Measurements from ENCODE around the gene ZNF821.
A peak's percentile ranks its signal among the peaks of the same experiment; 100 is the strongest.
"Not testable (repeated sequence)": the region's sequence is repeated elsewhere in the genome, so short reads cannot be mapped to it uniquely, and the experiment has no call there.

The ZNF821 gene

GRCh38 chr16:71883849-71884638 lies at the start of gene ZNF821:
TSS of gene ZNF821 (minus strand) at chr16:71884182. CDS start at chr16:71879946, 4,236 bp downstream.
- peak; percentile 68 to 72 for DNase-seq

- no peak for DNase-seq
Measured at GRCh38 chr16:71933017-71933416, 49.0 kb upstream of the ZNF821 start.

- no peak for DNase-seq
Measured at GRCh38 chr16:71931599-71931998, 47.6 kb upstream of the ZNF821 start.

GRCh38 chr16:71931001-71931400 lies 47.0 kb upstream of the ZNF821 start:
- no peak for DNase-seq

GRCh38 chr16:71930013-71930563 lies 46.1 kb upstream of the ZNF821 start:
- DNase-seq, result no peak

- no peak for DNase-seq
Measured at GRCh38 chr16:71929048-71929447, 45.1 kb upstream of the ZNF821 start.

GRCh38 chr16:71927787-71928186 lies 43.8 kb upstream of the ZNF821 start:
- no peak for DNase-seq

GRCh38 chr16:71927383-71927782 lies 43.4 kb upstream of the ZNF821 start:
- DNase-seq, result no peak

GRCh38 chr16:71924710-71925109 lies 40.7 kb upstream of the ZNF821 start:
- DNase-seq, result no peak

- no peak for DNase-seq
Measured at GRCh38 chr16:71923941-71924690, 40.1 kb upstream of the ZNF821 start.

- no peak for DNase-seq
Measured at GRCh38 chr16:71920658-71921057, 36.7 kb upstream of the ZNF821 start.

GRCh38 chr16:71919035-71919434 lies 35.1 kb upstream of the ZNF821 start:
- DNase-seq, result no peak

- no peak for DNase-seq
Measured at GRCh38 chr16:71917900-71918299, 33.9 kb upstream of the ZNF821 start.

GRCh38 chr16:71916397-71916920 lies 32.5 kb upstream of the ZNF821 start:
- no peak for DNase-seq

- no peak for DNase-seq
Measured at GRCh38 chr16:71915350-71915749, 31.4 kb upstream of the ZNF821 start.

GRCh38 chr16:71914802-71915201 lies 30.8 kb upstream of the ZNF821 start:
- DNase-seq, result no peak

- no peak for DNase-seq
Measured at GRCh38 chr16:71912534-71913275, 28.7 kb upstream of the ZNF821 start.

- no peak for DNase-seq
Measured at GRCh38 chr16:71911121-71911520, 27.1 kb upstream of the ZNF821 start.

GRCh38 chr16:71905765-71906164 lies 21.8 kb upstream of the ZNF821 start:
- not testable (repeated sequence) for DNase-seq

GRCh38 chr16:71904239-71904638 lies 20.3 kb upstream of the ZNF821 start:
- no peak for DNase-seq

GRCh38 chr16:71903608-71904007 lies 19.6 kb upstream of the ZNF821 start:
- no peak for DNase-seq

- DNase-seq, result no peak
Measured at GRCh38 chr16:71902656-71903365, 18.8 kb upstream of the ZNF821 start.

All from stimulated activated CD4-positive, alpha-beta T cell treated with anti-CD3 and anti-CD28 coated beads, Interleukin-4, amount 100 ng/mL, for 4 hours (primary cell).